ENCODE results near the gene LRRC7.

DNA sequence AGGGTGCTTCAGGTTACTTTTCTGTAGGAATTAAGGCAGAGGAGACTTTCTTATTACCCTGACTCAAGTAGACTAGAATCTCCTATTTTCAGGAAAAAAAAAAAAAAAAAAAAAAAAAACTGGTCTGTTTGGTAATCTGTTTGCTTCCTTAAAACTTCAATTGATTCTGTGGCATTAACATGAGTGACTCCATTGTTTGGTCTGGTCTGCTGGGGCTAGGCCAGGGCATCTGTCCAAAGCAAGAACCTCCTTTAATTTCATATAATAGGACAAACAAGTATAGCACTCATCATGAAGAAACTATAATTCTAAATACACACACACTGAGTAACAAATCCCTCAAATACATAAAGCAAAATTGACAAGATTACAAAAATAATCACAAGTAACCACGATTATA is 32.9 kb upstream of the LRRC7 start:
- TF ChIP-seq EZH2 (IDR thresholded peaks at IDR 0.05; ENCODE audit: borderline replicate concordance, low read depth, low read length, severe bottlenecking) = no peak
- TF ChIP-seq, protein P1, sequence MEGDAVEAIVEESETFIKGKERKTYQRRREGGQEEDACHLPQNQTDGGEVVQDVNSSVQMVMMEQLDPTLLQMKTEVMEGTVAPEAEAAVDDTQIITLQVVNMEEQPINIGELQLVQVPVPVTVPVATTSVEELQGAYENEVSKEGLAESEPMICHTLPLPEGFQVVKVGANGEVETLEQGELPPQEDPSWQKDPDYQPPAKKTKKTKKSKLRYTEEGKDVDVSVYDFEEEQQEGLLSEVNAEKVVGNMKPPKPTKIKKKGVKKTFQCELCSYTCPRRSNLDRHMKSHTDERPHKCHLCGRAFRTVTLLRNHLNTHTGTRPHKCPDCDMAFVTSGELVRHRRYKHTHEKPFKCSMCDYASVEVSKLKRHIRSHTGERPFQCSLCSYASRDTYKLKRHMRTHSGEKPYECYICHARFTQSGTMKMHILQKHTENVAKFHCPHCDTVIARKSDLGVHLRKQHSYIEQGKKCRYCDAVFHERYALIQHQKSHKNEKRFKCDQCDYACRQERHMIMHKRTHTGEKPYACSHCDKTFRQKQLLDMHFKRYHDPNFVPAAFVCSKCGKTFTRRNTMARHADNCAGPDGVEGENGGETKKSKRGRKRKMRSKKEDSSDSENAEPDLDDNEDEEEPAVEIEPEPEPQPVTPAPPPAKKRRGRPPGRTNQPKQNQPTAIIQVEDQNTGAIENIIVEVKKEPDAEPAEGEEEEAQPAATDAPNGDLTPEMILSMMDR (IDR thresholded peaks at IDR 0.05; ENCODE audit: borderline replicate concordance, extremely low read depth, low read length, poor library complexity, severe bottlenecking) = no peak

Data from DND-41 (cell line).